IMR-90 (cell line): ENCODE measurements around the gene LYRM7.

Source experiments
- CTCF ChIP-seq: conservative IDR thresholded peaks from 2 replicates; pipeline ENCODE4 v1.5.1; 2012; ENCODE audit warnings: mild to moderate bottlenecking, low read depth, low read length, improper control_type of control experiment
- MAZ ChIP-seq: IDR thresholded peaks from 2 replicates; pipeline ENCODE4 v1.6.1; 2012; ENCODE audit warnings: low read depth, mild to moderate bottlenecking, low read length, improper control_type of control experiment, moderate library complexity, borderline replicate concordance

GRCh38 chr5:131206772-131207171 lies 36.0 kb downstream of the LYRM7 start:
- TF ChIP-seq CTCF: no peak
- TF ChIP-seq MAZ: no peak
